T-helper 22 cell (primary cell): ENCODE measurements around the gene NXPH2.
"Not testable (repeated sequence)": the region's sequence is repeated elsewhere in the genome, so short reads cannot be mapped to it uniquely, and the experiment has no call there.

Source experiments
- DNase-seq: peaks from one replicate; pipeline ENCODE4 v3.0.0-alpha.2; 2020; ENCODE audit warnings: low read depth

NXPH2 gene

DNA sequence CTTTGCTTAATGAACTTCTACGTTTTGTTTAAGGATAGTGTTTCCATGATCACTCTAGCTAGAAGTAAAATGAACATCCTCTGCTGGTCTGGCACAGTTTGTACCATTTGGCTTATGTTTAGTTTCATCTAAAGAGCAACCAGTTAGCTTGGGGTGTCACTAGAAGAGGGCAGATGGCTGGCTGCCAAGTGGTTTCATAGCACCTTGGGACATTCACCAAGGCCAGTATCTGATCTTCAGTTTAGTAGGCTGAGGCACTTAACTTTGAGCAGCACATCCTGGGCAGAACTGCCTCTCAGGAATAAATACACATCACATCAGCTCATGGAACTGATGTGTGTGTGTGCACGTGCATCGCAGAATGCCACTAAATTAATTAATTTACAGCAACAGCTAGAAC, 68.4 kb downstream of the NXPH2 start:
- DNase-seq: no peak

DNA sequence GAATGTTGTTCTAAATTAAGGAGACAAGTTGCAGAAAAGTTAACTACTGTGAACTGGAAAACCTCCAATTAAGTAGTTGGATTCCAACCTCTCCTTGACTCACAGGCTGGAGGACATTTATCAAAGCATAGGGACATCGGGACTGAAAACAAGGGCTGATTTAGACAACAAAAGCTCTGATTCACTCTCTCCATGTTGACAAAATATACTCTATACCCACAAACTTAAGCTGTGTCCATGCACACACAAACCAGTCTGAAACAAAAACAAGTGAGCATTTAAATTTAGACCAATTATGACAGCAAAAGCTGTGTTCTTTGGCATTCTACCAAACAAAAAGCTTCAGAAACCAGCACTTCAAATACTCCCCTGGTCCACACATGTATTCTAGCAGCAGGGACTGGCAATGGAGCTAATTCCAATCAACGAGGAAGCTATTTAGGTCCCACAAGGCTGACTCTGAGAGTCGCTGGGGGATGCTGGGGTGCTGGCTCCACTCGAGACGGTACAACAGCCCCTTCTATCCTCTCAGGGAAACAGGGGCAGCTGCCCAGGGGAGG, 71.4 kb downstream of the NXPH2 start:
- DNase-seq: no peak

DNA sequence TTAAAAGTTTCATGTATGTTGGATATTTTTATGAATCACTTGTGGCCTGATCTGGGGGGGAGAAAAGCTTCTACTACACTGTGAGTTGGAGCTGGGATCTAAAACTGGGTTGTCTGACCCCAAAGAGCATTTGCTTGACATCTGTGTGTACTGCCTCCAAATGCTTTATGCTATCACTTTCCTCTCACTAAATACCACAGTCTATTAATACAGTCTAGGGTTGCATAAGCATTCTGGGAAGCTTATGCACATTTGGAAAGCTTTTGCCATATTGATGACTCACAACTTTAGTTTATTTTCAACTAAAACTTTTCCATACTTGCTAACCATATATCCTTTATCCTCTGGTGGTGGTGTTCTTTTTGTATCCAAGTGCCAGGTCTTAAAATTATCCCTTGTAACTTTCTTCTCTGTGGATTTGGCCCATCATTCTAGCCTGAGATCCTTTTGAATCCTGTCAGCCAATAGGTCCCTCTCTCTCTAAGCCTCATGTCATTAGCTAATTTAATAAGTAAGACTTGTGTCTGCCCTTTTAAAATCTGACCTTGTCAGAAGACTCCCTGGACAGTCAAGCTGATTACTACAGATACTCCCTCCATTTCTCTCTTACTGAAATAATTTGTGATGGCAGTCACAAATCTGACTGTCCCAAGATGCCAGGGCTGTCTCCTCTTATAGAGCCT, 72.7 kb downstream of the NXPH2 start:
- no peak for DNase-seq

DNA sequence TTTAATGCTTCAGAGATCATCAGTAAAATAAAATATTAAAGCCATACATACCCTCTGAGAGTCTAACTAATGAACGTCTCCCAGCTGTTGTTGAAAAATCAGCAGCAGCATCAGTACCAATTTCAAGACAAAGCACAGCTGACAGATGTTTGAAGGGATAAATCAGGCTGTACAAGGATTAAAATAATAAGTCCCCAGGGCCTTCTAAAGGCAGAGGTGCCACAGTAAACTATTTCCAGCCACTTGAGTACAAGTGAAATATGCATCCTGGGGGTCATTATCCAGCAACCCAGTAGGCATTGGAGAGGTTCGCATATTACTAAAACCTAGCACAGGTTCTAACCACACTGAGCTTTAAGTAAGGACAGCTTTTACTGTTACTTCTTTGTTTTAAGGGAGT, 76.9 kb downstream of the NXPH2 start:
- no peak for DNase-seq

DNA sequence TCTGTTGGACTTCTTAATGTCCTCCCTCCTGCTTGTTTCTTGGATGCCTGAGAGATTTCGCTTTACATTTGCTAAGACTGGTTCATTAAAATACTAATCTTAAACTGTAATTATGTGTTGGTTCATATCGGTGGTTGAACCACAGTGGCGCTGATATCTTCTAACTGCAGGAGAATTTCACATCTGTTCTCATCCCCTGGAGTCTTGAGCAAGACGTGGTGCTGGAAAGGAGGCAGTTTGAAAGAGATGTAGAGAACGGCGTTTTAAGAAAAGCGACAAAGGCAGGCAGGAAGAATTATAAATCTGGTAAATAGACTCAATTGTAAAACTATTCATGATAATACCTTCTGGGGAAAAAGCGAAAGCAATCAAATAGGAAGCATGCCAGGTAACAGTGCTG, 79.5 kb downstream of the NXPH2 start:
- no peak for DNase-seq

DNA sequence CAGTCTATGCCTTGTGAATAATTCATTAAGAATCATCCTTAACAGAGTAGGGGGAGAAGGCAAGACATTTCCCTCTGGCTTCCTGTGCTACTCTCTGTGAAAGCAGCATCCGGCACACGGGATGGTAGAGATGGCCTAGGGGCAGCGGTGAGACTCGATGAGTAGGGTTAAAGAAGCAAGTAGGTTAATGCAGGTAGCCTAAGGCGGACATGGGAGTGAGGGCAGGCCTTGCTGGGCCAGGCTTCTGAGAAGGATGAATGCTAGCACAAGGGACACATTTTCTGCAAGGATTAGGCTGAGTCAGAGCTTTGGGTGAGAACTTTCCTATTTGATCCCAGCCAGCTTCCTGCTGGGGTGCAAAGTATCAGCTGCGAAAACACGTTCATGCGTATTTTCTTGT, 80.8 kb downstream of the NXPH2 start:
- DNase-seq: no peak

DNA sequence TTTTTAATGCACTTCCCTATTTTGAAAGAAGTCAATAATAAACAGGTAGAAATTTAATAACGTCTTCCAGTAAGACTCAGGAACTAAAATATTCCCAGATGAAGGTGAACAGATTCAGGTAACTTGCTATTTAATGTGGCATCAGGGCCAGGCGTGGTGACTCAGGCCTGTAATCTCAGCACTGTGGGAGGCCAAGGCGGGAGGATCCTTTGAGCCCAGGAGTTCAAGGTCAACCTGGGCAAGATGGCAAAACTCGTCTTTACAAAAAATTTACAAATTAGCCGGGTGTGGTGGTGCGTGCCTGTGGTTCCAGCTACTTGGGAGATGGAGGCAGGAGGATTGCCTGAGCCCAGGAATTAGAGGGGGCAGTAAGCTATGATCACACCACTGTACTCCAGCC, 81.8 kb downstream of the NXPH2 start:
- no peak for DNase-seq

DNA sequence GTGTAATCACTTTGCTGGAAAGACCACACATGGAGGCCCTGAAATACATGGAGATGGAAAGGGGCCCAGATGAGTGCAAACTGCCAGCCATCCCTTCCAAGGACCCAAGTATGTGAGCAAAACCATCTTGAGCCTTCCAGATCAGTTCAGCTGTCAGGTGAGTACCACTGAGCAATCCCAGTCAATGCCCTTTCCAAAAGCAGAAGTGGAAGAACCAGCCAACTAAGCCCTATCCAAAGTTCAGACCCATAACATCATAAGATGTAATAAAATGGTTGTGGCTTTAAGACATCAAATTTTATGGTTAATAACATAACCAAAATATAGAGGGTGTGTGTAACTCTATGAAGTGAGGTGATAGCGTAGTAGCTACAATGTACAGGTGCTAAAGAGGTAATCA, 88.5 kb downstream of the NXPH2 start:
- no peak for DNase-seq

DNA sequence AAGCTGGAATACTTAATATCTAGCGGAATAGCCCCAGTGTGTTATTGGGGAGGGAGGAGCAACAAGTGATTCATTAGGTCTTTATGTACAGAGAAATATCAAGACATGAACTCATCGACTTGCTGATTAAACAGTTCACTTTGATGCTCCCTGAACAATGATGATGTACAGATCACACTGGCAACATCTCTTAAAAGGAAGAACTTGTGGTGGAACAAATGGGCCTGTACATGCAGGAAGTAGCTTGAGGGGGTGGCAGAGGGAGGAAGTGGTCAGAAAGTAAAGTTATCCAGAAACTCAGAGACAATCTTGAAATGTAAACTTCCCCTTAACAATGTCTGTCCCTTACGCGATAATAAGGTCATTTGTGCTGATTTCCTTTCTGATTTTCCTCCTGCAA, 90.5 kb downstream of the NXPH2 start:
- no peak for DNase-seq

DNA sequence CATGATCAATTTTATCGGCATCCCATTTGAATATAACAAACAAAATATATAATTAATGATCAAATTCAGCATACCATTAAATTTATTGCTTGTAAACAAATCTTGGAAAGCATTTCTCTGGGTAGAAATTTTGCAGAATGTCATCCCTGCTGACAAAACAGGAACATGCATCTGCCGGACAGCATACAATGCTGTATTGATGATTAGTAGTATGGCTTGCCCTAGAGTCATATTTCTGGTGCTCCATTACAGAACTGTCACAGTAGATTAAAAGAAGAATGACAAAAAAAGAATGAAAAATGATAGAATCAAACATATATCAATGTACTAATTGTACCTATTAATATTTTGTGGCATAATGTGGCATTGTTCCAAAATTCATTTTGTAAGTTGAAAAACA, 98.0 kb downstream of the NXPH2 start:
- no peak for DNase-seq

DNA sequence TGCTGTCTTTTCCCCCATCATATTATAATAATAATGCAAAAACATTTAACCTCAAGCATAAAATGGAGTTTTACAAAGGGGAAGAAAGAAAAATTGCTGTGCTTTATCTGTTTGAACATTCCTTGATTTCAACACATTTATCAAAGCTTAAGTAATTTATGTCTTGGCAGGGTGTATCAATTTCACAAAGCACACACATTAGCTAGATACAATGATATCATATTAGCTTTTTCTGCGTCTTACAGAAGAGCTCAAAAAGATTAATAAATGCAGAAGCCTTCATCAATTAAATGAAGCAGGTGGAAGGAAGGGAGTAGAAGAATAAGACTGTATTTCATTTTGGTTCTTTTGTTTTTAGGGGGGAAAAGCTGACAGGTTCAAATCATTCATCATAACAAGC, 103.0 kb downstream of the NXPH2 start:
- DNase-seq: no peak

DNA sequence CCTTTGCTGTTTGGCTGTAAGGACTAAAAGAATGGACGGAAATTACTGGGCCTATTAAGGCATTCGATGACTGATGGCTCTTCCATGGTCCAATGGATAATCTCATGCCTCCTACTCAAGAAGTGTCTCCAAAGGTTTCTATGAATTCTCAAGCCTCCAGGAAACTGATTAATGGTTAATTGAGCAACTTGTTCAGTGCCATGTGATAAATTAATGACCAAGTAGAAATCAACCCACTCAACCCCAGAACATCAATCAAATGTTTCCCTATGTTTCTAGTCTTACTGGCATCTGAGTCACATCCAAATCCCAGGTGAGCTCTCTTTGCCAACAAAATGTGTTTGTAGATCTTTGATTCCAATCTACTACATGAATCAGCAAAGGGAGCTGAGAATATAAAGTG, 103.6 kb downstream of the NXPH2 start:
- DNase-seq: no peak

DNA sequence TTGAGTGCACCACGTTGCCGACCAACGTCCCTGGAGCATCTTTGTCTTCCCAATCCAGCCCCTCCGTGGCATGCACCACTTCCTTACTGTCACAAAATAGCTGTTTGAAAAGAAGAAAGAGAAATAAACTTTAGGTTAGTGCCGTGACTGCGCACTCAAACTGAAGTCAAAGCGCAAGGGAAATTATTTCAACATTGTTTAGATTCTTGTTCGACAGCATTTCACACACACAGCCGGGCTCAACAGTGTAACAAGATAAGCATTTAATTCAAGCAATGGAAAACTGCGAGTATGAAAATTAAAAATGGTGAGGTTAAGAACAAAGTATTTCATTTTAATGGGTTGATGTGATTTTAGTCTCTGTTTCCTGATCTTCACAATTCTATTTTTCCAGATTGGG, 108.6 kb downstream of the NXPH2 start:
- DNase-seq: no peak

DNA sequence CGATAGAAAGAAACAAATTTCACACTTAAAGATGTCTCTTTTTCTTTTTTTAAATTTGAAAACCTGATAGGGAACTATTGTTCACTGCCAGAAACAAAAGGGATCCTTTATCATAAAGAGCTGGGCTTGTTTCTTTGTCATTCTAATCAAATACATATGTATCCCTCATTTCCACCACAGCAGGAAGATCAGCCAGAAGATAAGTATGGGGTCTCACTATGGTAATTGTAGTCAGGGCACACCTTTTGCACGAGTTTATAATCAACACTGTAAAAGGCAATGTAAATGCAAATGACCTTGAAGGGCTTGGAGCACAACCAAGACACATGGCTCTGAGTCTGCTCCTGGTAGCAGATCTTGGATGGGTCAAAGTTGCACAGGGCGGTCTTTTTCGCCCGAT, 109.5 kb downstream of the NXPH2 start:
- no peak for DNase-seq

DNA sequence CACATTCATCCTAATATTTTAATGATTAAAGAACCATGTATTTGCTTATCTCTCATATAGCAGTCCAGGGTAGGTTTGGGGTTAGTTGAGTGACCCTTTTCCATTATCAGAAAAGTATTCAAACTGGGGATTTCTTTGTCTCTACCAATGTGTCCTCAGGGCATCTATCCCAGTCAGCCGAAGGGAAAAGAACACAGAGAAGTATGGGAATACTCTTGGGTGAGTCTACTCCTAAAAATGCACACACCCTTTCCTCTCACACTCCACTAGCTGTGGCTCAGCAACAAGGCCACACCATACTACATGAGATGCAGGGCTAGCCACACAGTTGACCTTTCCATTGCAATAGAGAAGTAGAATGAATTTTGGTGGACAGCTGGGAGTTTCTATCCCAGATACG, 114.3 kb downstream of the NXPH2 start:
- DNase-seq: no peak

DNA sequence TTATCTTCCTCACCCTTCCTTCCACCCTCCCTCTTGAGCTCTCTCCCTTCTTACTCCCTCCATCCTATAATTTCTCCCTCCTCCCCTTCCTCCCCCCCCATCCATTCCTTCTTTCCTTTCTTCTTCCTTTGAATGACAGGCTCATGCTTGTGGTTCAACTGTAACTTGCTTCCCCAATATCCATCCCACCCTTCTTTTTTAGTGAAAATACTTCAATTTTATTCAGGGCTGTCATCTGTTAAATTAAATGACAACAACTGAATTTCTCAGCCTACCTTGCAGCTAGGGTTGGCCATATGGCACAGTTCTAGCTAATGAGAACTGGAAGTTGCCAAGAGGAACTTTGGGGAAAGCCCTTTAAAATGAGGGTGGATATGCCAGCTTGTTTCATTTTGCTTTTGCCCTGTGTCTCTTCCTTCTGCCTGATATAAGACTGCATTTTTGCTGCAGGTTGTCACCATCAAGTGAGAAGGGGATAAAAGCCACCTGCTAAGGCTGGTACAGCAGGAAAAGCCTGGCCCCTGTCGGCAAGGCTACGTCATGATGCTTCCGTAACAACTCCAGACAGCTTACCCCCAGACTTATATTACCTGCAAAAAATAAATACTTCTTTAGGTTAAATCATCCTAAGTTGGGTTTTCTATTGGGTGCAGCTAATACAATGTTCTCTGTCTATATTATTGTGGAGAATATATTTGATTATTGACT, 121.8 kb downstream of the NXPH2 start:
- no peak for DNase-seq

DNA sequence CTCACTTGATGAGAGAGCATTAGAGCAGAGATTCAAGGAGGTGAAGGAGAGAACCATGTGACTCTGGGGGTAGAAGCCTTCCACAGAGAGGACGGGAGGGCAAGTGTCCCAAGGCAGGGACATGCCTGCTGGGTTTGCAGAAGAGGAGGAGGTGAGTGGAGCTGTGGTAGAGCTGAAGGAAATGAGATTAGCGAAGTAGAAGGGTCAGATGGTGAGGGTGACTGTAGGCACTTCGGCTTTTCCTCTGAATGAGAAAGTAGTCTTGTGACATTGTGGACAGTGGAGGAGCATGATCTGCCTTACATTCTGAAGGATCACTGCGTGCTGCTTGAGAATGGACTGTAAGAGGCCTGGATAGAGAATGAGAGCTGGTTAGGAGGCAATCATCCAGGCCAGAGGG, 126.0 kb downstream of the NXPH2 start:
- DNase-seq: no peak

DNA sequence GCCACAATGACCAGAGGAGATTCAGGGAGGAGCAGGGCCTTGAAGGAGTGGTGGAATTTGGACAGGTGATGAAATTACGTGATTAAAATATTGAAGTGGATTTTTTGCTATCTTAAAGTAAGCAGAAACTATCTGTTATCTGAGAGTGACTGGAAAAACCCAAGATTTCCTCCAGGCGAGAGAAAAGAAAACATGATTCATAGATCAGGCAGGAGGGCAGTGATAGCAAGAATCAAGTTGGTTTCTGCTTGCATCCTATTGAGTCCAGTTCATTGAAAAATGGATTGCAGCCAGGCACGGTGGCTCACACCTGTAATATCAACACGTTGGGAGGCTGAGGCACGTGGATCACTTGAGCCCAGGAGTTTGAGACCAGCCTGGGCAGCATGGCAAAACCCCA, 127.8 kb downstream of the NXPH2 start:
- DNase-seq: no peak

DNA sequence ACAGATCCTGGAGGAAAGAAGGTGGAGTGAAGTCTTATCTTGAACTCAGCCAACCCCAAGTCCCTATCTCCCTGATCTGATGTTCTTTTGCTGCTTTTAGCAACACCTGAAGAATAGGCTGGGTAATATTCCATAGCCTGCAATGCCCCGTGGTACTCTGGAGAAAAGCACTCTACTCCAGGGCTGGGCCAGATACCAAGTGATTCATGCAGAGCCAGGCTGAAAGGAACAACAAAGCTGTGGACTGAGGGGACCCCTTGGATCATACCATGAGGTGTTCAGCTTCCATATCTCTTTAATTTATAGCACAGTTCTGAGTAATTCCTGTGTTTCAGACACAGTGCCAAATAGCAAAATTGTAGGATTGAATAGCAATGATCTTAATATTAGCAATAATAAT, 130.6 kb downstream of the NXPH2 start:
- DNase-seq: no peak

DNA sequence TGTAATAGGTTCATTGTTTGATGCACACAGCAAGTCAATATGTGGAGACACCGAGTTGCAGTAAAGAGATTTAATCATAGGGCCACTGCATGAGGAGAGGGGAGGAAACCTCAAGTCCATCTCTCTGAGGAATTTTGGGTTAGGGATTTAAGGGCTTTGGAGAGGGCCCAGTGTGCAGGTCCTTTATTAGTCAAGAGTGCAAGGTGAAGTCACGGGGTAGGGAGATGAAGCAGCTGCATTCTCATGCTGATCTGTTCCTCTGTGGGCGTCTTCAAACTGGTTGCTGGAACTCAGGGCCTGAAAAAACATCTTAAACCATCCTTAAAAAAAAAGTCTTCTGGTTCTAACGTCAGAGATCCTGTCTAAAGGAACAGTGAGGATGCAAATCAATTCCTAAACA, 131.6 kb downstream of the NXPH2 start:
- DNase-seq: no peak

DNA sequence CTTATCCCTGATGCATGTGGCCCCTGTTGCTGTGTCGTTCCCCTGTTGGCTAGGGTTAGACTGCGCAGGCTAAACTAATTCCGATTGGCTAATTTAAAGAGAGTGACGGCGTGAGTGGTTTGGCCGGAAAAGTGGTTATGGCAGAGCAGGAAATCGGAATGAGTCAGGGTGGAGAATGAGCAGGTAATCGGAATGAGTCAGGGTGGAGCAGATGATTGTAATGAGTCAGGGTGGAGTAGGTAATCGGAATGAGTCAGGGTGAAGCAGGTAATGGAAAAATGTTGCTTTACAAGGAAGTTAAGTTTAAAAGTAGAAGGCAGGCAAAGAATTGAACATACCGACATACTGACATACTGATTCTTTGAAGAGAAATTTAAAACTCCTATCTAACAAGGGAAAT, 135.4 kb downstream of the NXPH2 start:
- not testable (repeated sequence) for DNase-seq

DNA sequence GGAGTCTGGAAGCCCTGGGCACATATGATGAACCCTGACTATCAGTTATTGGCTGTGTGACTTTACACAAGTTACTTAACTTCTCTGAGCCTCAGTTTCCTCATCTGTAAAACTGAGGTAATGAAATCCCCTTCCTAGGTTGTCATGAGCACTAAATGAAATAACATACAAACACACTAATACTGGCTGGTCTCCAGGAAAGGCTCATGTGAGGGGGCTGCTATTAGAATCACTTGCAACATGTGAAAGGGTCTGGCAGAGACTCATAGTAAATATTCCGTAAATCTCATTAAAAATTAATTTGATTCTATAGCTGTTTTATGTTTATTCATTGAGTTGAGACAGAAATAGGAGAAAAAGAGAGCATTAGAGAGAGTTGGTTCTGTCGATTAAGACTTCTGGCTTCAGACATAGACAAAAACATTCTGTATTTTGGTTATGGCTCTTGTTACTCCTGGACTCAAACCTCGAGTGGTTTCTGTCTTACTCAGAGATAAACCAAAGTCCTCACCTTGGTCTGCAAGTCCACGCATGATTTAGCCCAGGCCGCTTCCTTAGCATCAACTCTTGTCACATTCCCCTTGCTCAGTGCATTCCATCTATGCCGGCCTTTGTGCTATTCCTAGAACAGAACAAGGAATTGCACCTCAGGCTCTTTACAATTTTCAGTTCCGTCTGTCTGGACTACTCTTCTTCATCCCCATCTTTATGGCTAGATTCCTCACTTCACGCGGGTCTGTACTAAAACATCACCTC, 139.1 kb downstream of the NXPH2 start:
- no peak for DNase-seq

DNA sequence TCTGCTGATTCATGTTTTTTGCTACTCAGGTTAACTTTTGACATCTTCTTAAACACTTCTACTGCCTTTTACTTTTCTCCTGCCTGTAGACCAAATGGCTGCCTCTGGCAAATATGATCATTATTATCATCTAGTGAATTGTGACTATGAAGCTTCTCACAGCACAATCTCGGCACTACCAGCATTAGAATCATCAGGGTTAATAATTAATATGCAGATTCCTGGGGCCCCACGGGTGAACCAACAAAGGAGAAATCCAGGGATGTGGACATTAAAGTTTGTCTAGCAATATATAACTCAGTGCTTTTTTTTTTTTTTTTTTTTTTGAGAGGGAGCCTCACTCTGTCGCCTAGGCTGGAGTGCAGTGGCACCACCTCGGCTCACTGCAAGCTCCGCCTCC, 142.5 kb downstream of the NXPH2 start:
- DNase-seq: no peak
